HG02840 (cell line): ENCODE measurements around the gene R3HDML.

ENCODE experiments used
- ATAC-seq: cut with Tn5 transposase; IDR thresholded peaks from one replicate; pipeline ENCODE4 v1.9.1; 2021; ENCODE audit warnings: mild to moderate bottlenecking, moderate library complexity, moderate number of reproducible peaks; ENCODE audit not compliant: unreplicated experiment, low FRiP score

R3HDML gene

DNA sequence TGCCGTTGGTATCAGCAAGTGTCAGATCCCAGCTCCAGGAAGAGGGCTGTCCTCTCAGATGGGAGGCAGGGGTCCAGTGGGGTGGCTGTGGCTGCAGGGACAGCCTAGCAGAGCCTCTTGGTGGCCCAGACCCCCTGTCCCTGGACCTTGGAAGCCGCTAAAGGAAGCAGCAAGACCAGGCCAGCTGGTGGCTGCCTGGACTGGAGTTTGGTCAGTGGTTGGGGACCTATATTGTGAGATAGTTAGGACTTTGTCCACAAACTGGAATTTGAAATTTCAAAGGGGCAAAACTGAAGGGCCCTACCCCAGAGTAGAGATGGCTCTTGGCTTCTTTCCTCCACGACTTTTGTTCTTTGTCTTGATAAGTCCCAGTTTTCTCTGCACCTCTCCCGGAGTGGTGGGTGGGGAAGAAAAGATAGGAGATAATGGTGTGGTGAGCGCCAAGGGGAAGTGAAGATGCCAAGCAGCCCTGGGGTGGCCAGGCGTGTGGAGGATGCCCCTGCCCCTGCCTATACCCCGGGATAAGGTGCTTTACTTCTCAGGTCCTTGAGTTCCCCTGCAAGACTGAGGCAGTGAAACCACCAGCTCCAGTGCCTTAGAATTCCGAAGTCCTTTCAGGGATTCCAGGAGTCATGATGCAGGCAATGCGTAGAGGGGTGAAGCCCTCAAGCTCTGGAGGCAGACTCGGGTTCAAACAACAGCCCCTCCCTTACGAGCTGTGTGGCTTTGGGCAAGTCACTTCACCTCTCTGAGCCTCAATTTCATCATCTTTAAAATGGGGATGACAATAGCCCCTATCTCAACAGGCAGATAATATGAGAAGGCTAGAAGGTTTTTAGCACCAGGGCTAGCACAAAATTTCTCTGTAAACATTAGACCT is 58.9 kb downstream of the R3HDML start:
- ATAC-seq: no peak

DNA sequence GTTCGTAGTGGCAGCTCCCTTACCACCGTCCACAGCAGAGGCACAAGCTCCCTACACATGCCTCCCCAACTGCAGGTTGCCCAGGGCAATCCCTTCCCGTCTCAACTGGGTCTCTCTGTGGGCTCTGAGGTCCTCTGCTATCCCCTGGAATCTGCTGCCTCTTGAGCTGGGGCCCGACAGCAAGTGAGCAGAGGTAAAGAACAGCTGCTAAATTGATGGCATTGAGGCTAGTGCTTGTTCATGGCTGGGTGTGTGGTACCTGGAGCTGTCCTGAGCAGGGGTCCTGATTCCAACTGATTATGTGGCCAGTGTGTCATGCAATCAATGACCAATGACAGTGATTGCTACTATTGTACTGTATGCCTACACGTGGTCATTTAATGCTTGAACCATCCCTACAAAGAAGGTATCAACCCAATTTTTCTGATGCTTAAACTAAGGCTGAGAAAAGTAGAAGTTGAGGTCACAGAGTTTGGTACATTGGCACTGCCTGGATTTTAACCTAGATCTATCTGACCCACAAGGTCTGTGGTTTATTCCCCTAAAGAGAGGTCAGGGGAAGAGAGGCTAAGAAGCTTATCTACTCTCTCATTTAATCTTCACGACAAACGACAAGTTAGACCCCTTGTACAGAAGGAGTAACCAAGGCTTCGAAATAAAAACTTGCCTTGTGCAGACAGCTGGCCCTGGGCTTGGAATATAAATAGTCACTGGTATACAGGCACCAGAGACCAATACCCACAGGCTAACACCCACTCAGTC is 59.7 kb downstream of the R3HDML start:
- no peak for ATAC-seq

DNA sequence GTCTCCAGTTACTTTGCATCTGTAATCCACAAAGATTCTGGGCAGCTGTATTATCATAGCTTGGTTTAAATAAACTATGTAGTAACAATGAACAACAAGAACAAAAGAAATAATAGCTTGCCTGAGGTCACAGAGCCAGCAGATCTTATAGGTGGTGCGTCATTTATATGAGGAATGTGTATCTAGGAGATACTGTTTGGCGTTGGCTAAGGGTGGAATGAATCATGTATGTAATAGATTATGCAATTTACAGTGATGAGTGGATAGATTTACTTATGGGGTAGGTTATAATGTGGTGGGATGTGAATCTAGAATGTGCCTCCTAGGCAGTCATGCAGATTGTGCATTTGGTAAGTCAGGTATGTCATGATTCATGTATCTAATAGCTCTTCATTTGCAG is 61.5 kb downstream of the R3HDML start:
- ATAC-seq: no peak

DNA sequence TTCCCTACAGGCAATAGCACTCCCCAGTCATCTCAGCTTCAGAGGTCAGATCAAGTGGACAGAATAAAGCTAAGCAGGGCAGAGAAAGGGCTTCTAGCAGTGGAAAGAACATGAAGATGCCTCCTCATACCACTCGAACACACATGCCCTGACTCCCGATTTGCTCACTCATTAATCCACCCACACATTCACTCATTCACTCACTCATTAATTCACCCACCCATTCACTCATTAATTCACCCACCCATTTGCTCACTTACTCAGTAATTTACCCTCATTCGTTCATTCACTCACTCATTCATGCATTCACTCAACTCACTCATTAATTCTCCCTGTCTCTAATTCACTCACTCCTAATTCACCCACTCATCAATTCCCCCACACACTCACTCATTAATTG is 62.6 kb downstream of the R3HDML start:
- no peak for ATAC-seq

DNA sequence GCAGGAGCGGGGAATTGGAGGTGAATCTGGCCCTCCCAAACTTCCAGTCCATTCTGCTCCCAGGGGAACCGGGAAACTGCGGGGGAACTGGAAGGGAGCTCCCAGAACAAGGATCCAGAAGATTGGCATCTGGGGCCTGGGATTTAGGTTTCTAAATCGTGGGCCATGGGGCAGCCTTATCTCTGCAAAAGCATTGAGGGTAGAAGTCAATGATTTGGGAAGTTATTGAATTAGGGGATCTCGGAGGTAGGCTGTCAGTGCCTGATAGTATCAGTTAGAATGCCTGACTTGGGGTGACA is 63.8 kb downstream of the R3HDML start:
- no peak for ATAC-seq
